Measurements from ENCODE around the gene CIDEC.

- TF ChIP-seq CTCF (IDR thresholded peaks at IDR 0.05): no peak
- TF ChIP-seq POLR2AphosphoS5 (IDR thresholded peaks at IDR 0.05): no peak
- TF ChIP-seq EP300 (IDR thresholded peaks at IDR 0.05): no peak
- no peak for TF ChIP-seq POLR2A (IDR thresholded peaks at IDR 0.05; ENCODE audit: low read depth)
Measured at GRCh38 chr3:9881441-9881840, 1.4 kb upstream of the CIDEC start.

Measured in esophagus muscularis mucosa (tissue), 4 donors.